GM12864 (cell line): ENCODE measurements around the gene OR6B3.
"Not testable (repeated sequence)": the region's sequence is repeated elsewhere in the genome, so short reads cannot be mapped to it uniquely, and the experiment has no call there.

Experiments used
- DNase-seq: peaks from one replicate; pipeline ENCODE4 v3.0.0-alpha.2; 2011; ENCODE audit warnings: low read depth
- H3K4me3 ChIP-seq: 2 replicates; pipeline ENCODE4 v1.5.1; 2011; ENCODE audit warnings: mild to moderate bottlenecking, low read depth, low read length, control low read depth
- CTCF ChIP-seq: IDR thresholded peaks from 2 replicates; pipeline ENCODE4 v1.5.1; 2011; ENCODE audit warnings: low read depth, mild to moderate bottlenecking, moderate library complexity, low read length, control low read depth, inconsistent platforms; ENCODE audit errors: missing control alignments

Gene OR6B3

GRCh38 chr2:240045098-240045497 is 8.2 kb downstream of the OR6B3 start:
- no peak for TF ChIP-seq CTCF
- H3K4me3 ChIP-seq = no peak overlapping the region
- no peak for DNase-seq

- not testable (repeated sequence) for DNase-seq, H3K4me3 ChIP-seq
Observed at GRCh38 chr2:240044096-240044495, 9.2 kb downstream of the OR6B3 start.

GRCh38 chr2:240043279-240043989 is 9.9 kb downstream of the OR6B3 start:
- DNase-seq = no peak
- H3K4me3 ChIP-seq = no peak overlapping the region
- TF ChIP-seq CTCF = no peak

GRCh38 chr2:240042740-240043139 is 10.6 kb downstream of the OR6B3 start:
- H3K4me3 ChIP-seq = no peak overlapping the region
- DNase-seq = no peak
- no peak for TF ChIP-seq CTCF

- no peak for DNase-seq
- TF ChIP-seq CTCF = no peak
- H3K4me3 ChIP-seq = no peak overlapping the region
Observed at GRCh38 chr2:240041363-240041762, 12.0 kb downstream of the OR6B3 start.

- no peak overlapping the region for H3K4me3 ChIP-seq
- DNase-seq = no peak
- TF ChIP-seq CTCF = no peak
Observed at GRCh38 chr2:240037358-240037757, 16.0 kb downstream of the OR6B3 start.

- no peak for TF ChIP-seq CTCF
- no peak overlapping the region for H3K4me3 ChIP-seq
- no peak for DNase-seq
Observed at GRCh38 chr2:240033330-240033678, 20.0 kb downstream of the OR6B3 start.
